Measurements from ENCODE around the gene CSRNP3. TPM values are rescaled to one million over a fixed set of nuclear protein-coding genes. Genes with fewer than 3 reads are reported as not detected.

CSRNP3 gene
- total RNA-seq, 1 experiment from 2014 or later = 3.7 TPM

- no peak for DNase-seq (ENCODE audit: low spot score)
Measured at GRCh38 chr2:165471349-165471950, 2.0 kb downstream of the CSRNP3 start.

GRCh38 chr2:165472922-165473321 lies 3.4 kb downstream of the CSRNP3 start:
- no peak for DNase-seq (ENCODE audit: low spot score)

GRCh38 chr2:165474619-165475276 lies 5.2 kb downstream of the CSRNP3 start:
- DNase-seq (ENCODE audit: low spot score) = no peak

GRCh38 chr2:165475277-165476004 lies 5.9 kb downstream of the CSRNP3 start:
- no peak for DNase-seq (ENCODE audit: low spot score)

GRCh38 chr2:165479856-165480255 lies 10.4 kb downstream of the CSRNP3 start:
- DNase-seq (ENCODE audit: low spot score) = no peak

GRCh38 chr2:165494573-165494972 lies 25.1 kb downstream of the CSRNP3 start:
- no peak for DNase-seq (ENCODE audit: low spot score)

- no peak for DNase-seq (ENCODE audit: low spot score)
Measured at GRCh38 chr2:165497659-165498317, 28.3 kb downstream of the CSRNP3 start.

- no peak for DNase-seq (ENCODE audit: low spot score)
Measured at GRCh38 chr2:165499131-165499530, 29.6 kb downstream of the CSRNP3 start.

GRCh38 chr2:165500001-165500400 lies 30.5 kb downstream of the CSRNP3 start:
- no peak for DNase-seq (ENCODE audit: low spot score)

GRCh38 chr2:165500816-165501215 lies 31.3 kb downstream of the CSRNP3 start:
- DNase-seq (ENCODE audit: low spot score) = no peak

GRCh38 chr2:165505514-165505913 lies 36.0 kb downstream of the CSRNP3 start:
- no peak for DNase-seq (ENCODE audit: low spot score)

- no peak for DNase-seq (ENCODE audit: low spot score)
Measured at GRCh38 chr2:165508927-165509326, 39.4 kb downstream of the CSRNP3 start.

GRCh38 chr2:165513479-165513878 lies 44.0 kb downstream of the CSRNP3 start:
- DNase-seq (ENCODE audit: low spot score) = no peak

GRCh38 chr2:165518611-165519010 lies 49.1 kb downstream of the CSRNP3 start:
- DNase-seq (ENCODE audit: low spot score) = no peak

GRCh38 chr2:165522719-165523118 lies 53.2 kb downstream of the CSRNP3 start:
- DNase-seq (ENCODE audit: low spot score) = no peak

- DNase-seq (ENCODE audit: low spot score) = no peak
Measured at GRCh38 chr2:165524720-165525119, 55.2 kb downstream of the CSRNP3 start.

GRCh38 chr2:165528691-165529090 lies 59.2 kb downstream of the CSRNP3 start:
- DNase-seq (ENCODE audit: low spot score) = no peak

GRCh38 chr2:165529130-165529529 lies 59.6 kb downstream of the CSRNP3 start:
- DNase-seq (ENCODE audit: low spot score) = no peak

- DNase-seq (ENCODE audit: low spot score) = no peak
Measured at GRCh38 chr2:165533331-165533730, 63.8 kb downstream of the CSRNP3 start.

GRCh38 chr2:165535471-165535870 lies 66.0 kb downstream of the CSRNP3 start:
- no peak for DNase-seq (ENCODE audit: low spot score)

GRCh38 chr2:165536851-165537499 lies 67.5 kb downstream of the CSRNP3 start:
- no peak for DNase-seq (ENCODE audit: low spot score)

GRCh38 chr2:165539985-165540384 lies 70.5 kb downstream of the CSRNP3 start:
- DNase-seq (ENCODE audit: low spot score) = no peak
